ENCODE results near the gene ZC3H18. TPM values are rescaled to one million over a fixed set of nuclear protein-coding genes. Genes with fewer than 3 reads are reported as not detected.

The ZC3H18 gene
- total and polyA plus RNA-seq, 3 experiments from 2014 or later = 21.6 to 102 (median 91.4) TPM

DNA sequence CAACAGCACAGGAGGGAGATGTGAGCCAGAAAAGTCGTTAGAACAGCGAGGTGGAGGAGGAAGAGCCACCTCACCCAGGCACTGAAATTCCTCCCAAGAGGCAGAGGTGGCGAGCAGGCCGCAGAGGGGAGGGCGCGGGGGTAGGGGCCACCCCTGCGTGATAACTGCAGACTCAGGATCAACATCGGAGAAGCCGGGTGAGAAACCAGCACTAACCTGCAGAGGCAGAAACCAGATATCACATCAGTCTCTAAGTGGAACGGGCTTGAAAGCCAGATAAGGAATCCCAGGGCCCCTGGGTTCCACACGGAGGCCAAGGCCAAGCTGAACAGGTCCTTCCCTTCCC lies 39.4 kb upstream of the ZC3H18 start:
- Histone ChIP-seq H3K36me3 (ENCODE audit: insufficient read depth, low read length) (no peaks in the 10 kb centered on the region), H3K27ac (ENCODE audit: low read depth, low read length) (peak overlapping the region; percentile 24), H3K4me3 (ENCODE audit: low read length) (no peak overlapping the region), H3K27me3 (ENCODE audit: insufficient read depth, low read length, poor library complexity, severe bottlenecking) (no peaks in the 10 kb centered on the region), H3K9me3 (ENCODE audit: low read length) (no peaks in the 10 kb centered on the region), H3K4me1 (ENCODE audit: insufficient read depth, low read length) (peaks cover 8% of the 10 kb centered on the region)
- no peak for DNase-seq
- Mint-ChIP-seq H3K27me3 (peaks cover 0 to 4% of the 10 kb centered on the region in 2 donors), H3K4me1 (peaks cover 2 to 13% (median 3%) of the 10 kb centered on the region in 3 donors), H3K27ac (peak overlapping the region in 3 of 8 donors; percentile 27 to 73 (median 61)), H3K9me3 (peaks cover 0 to 4% (median 0%) of the 10 kb centered on the region in 5 donors), H3K36me3 (peaks cover 0 to 6% (median 0%) of the 10 kb centered on the region in 3 donors), H3K4me3 (peak overlapping the region in 1 of 7 donors; percentile 74)
- POLR2A ChIA-PET = no interaction called here
- CTCF ChIA-PET = no interaction called here

DNA sequence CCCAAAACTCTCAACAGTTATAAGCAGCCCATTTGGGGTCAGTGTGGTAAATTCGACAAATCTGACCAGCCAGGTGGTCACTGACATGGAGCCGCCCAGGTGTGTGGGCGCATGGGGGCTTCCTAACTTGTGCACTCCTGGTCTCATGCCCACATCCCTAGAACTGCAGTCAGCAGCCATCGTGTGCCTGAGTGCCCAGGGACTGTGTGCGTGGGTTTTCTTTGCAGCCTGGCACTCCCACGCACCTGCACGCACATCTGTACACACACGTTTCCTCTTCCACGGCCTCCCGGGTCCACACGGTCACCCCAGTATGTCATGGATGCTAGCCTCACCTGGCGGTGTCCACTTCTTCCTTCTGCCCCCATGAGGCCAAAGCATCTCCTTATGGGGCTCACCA lies 38.9 kb upstream of the ZC3H18 start:
- H3K36me3 ChIP-seq (ENCODE audit: insufficient read depth, low read length) = no peaks in the 10 kb centered on the region
- H3K27me3 ChIP-seq (ENCODE audit: insufficient read depth, low read length, poor library complexity, severe bottlenecking) = no peaks in the 10 kb centered on the region
- Mint-ChIP-seq H3K27ac (peak overlapping the region in 2 of 8 donors; percentile 27 to 61), H3K9me3 (peaks cover 0 to 5% (median 0%) of the 10 kb centered on the region in 5 donors), H3K4me1 (peaks cover 5 to 15% (median 6%) of the 10 kb centered on the region in 3 donors), H3K27me3 (peaks cover 0 to 4% of the 10 kb centered on the region in 2 donors), H3K4me3 (peak overlapping the region in 1 of 7 donors; percentile 17), H3K36me3 (peaks cover 0 to 6% (median 0%) of the 10 kb centered on the region in 3 donors)
- no peak for DNase-seq
- H3K4me3 ChIP-seq (ENCODE audit: low read length) = no peak overlapping the region
- POLR2A ChIA-PET = no interaction called here
- H3K4me1 ChIP-seq (ENCODE audit: insufficient read depth, low read length) = peaks cover 8% of the 10 kb centered on the region
- peak overlapping the region; percentile 24 for H3K27ac ChIP-seq (ENCODE audit: low read depth, low read length)
- no peaks in the 10 kb centered on the region for H3K9me3 ChIP-seq (ENCODE audit: low read length)
- CTCF ChIA-PET = no interaction called here

DNA sequence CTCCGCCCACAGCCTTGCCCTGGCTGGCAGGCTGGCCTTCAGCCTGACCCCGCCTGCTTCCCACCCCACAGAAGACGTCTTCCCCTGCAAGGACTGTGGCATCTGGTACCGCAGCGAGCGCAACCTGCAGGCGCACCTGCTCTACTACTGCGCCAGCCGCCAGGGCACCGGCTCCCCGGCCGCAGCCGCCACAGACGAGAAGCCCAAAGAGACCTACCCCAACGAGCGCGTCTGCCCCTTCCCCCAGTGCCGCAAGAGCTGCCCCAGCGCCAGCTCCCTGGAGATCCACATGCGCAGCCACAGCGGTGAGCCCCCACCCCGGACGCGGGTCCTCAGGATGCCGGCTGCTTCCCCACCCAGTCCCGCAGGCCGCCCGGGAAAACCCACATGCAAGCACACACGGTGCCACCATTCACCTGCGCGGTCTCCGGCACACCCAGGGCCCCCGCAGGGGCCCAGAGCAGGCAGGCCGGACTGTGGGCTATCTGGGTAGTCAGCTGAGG lies 38.2 kb upstream of the ZC3H18 start:
- peaks cover 0 to 6% (median 0%) of the 10 kb centered on the region in 5 donors for H3K9me3 Mint-ChIP-seq
- peaks cover 0 to 6% (median 0%) of the 10 kb centered on the region in 3 donors for H3K36me3 Mint-ChIP-seq
- H3K27me3 Mint-ChIP-seq = peaks cover 0 to 4% of the 10 kb centered on the region in 2 donors
- H3K4me1 Mint-ChIP-seq = peaks cover 5 to 15% (median 6%) of the 10 kb centered on the region in 3 donors
- no peaks in the 10 kb centered on the region for H3K36me3 ChIP-seq (ENCODE audit: insufficient read depth, low read length)
- H3K27me3 ChIP-seq (ENCODE audit: insufficient read depth, low read length, poor library complexity, severe bottlenecking) = no peaks in the 10 kb centered on the region
- no peaks in the 10 kb centered on the region for H3K9me3 ChIP-seq (ENCODE audit: low read length)
- H3K4me1 ChIP-seq (ENCODE audit: insufficient read depth, low read length) = peaks cover 8% of the 10 kb centered on the region
- no peak overlapping the region for H3K27ac ChIP-seq (ENCODE audit: low read depth, low read length)
- DNase-seq = no peak
- peak overlapping the region in 2 of 8 donors; percentile 10 to 70 for H3K27ac Mint-ChIP-seq
- H3K4me3 ChIP-seq (ENCODE audit: low read length) = no peak overlapping the region
- ChIA-PET POLR2A (no interaction called here), CTCF (interaction anchor here (1.8 kb wide), 1 partner anchor 38 kb away, joined by 4 read pairs; the partner anchor contains the start of gene ZC3H18)
- H3K4me3 Mint-ChIP-seq = peak overlapping the region in 4 of 7 donors; percentile 11 to 54 (median 26)

GRCh38 chr16:88532434-88533241 lies 37.6 kb upstream of the ZC3H18 start:
- Mint-ChIP-seq H3K27ac (peak overlapping the region in 1 of 8 donors; percentile 47), H3K9me3 (peaks cover 0 to 6% (median 0%) of the 10 kb centered on the region in 5 donors), H3K27me3 (peaks cover 0 to 4% of the 10 kb centered on the region in 2 donors), H3K36me3 (peaks cover 0 to 6% (median 0%) of the 10 kb centered on the region in 3 donors), H3K4me3 (peak overlapping the region in 2 of 7 donors; percentile 22 to 36), H3K4me1 (peaks cover 5 to 15% (median 6%) of the 10 kb centered on the region in 3 donors)
- H3K36me3 ChIP-seq (ENCODE audit: insufficient read depth, low read length) = no peaks in the 10 kb centered on the region
- no peak overlapping the region for H3K27ac ChIP-seq (ENCODE audit: low read depth, low read length)
- no peaks in the 10 kb centered on the region for H3K9me3 ChIP-seq (ENCODE audit: low read length)
- H3K27me3 ChIP-seq (ENCODE audit: insufficient read depth, low read length, poor library complexity, severe bottlenecking) = no peaks in the 10 kb centered on the region
- peaks cover 8% of the 10 kb centered on the region for H3K4me1 ChIP-seq (ENCODE audit: insufficient read depth, low read length)
- DNase-seq = no peak
- ChIA-PET POLR2A (no interaction called here), CTCF (interaction anchor here (1.0 to 1.8 kb wide), 2 partner anchors 30 to 38 kb away, joined by 4 to 5 read pairs; partner anchors contain the start of gene ZC3H18)
- no peak overlapping the region for H3K4me3 ChIP-seq (ENCODE audit: low read length)

DNA sequence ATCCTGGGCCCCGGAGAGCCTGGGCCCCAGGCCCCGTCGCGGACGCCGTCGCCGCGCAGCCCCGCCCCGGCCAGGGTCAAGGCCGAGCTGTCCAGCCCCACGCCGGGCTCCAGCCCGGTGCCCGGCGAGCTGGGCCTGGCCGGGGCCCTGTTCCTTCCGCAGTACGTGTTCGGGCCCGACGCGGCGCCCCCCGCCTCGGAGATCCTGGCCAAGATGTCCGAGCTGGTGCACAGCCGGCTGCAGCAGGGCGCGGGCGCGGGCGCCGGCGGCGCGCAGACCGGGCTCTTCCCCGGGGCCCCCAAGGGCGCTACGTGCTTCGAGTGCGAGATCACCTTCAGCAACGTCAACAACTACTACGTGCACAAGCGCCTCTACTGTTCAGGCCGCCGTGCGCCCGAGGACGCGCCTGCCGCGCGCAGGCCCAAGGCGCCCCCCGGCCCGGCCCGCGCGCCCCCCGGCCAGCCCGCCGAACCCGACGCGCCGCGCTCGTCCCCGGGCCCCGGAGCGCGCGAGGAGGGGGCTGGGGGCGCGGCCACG lies 36.8 kb upstream of the ZC3H18 start:
- Mint-ChIP-seq H3K4me3 (no peak overlapping the region), H3K27ac (no peak overlapping the region), H3K4me1 (peaks cover 5 to 15% (median 6%) of the 10 kb centered on the region in 3 donors), H3K9me3 (peaks cover 0 to 6% (median 0%) of the 10 kb centered on the region in 5 donors), H3K27me3 (peaks cover 0 to 4% of the 10 kb centered on the region in 2 donors), H3K36me3 (peaks cover 0 to 6% (median 0%) of the 10 kb centered on the region in 3 donors)
- H3K4me3 ChIP-seq (ENCODE audit: low read length) = no peak overlapping the region
- no peak overlapping the region for H3K27ac ChIP-seq (ENCODE audit: low read depth, low read length)
- DNase-seq = peak in 1 of 5 donors; percentile 51
- no peaks in the 10 kb centered on the region for H3K36me3 ChIP-seq (ENCODE audit: insufficient read depth, low read length)
- ChIA-PET POLR2A (no interaction called here), CTCF (interaction anchor here (1.0 to 1.8 kb wide), 2 partner anchors 29 to 37 kb away, joined by 4 to 5 read pairs; partner anchors contain the start of gene ZC3H18)
- no peaks in the 10 kb centered on the region for H3K27me3 ChIP-seq (ENCODE audit: insufficient read depth, low read length, poor library complexity, severe bottlenecking)
- H3K9me3 ChIP-seq (ENCODE audit: low read length) = no peaks in the 10 kb centered on the region
- H3K4me1 ChIP-seq (ENCODE audit: insufficient read depth, low read length) = peaks cover 8% of the 10 kb centered on the region

GRCh38 chr16:88533932-88534637 lies 36.1 kb upstream of the ZC3H18 start:
- H3K9me3 Mint-ChIP-seq = peaks cover 0 to 4% (median 0%) of the 10 kb centered on the region in 5 donors
- Histone ChIP-seq H3K4me1 (ENCODE audit: insufficient read depth, low read length) (peaks cover 8% of the 10 kb centered on the region), H3K36me3 (ENCODE audit: insufficient read depth, low read length) (no peaks in the 10 kb centered on the region), H3K9me3 (ENCODE audit: low read length) (no peaks in the 10 kb centered on the region), H3K27me3 (ENCODE audit: insufficient read depth, low read length, poor library complexity, severe bottlenecking) (no peaks in the 10 kb centered on the region), H3K4me3 (ENCODE audit: low read length) (no peak overlapping the region), H3K27ac (ENCODE audit: low read depth, low read length) (no peak overlapping the region)
- ChIA-PET CTCF (no interaction called here), POLR2A (interaction anchor here (0.6 kb wide), 1 partner anchor 54 kb away, joined by 3 read pairs; no protein-coding TSS in a partner anchor)
- H3K36me3 Mint-ChIP-seq = peaks cover 0 to 5% (median 0%) of the 10 kb centered on the region in 3 donors
- H3K4me1 Mint-ChIP-seq = peaks cover 5 to 15% (median 6%) of the 10 kb centered on the region in 3 donors
- peak; percentile 73 to 84 (median 76) for DNase-seq
- peak overlapping the region in 3 of 7 donors; percentile 41 to 66 (median 63) for H3K4me3 Mint-ChIP-seq
- H3K27ac Mint-ChIP-seq = peak overlapping the region in 1 of 8 donors; percentile 92
- peaks cover 0 to 4% of the 10 kb centered on the region in 2 donors for H3K27me3 Mint-ChIP-seq

GRCh38 chr16:88534638-88535190 lies 35.5 kb upstream of the ZC3H18 start:
- H3K27me3 Mint-ChIP-seq = peaks cover 0 to 1% of the 10 kb centered on the region in 2 donors
- Histone ChIP-seq H3K36me3 (ENCODE audit: insufficient read depth, low read length) (no peaks in the 10 kb centered on the region), H3K4me1 (ENCODE audit: insufficient read depth, low read length) (peaks cover 8% of the 10 kb centered on the region), H3K9me3 (ENCODE audit: low read length) (no peaks in the 10 kb centered on the region), H3K27ac (ENCODE audit: low read depth, low read length) (no peak overlapping the region), H3K27me3 (ENCODE audit: insufficient read depth, low read length, poor library complexity, severe bottlenecking) (peaks cover 4% of the 10 kb centered on the region), H3K4me3 (ENCODE audit: low read length) (no peak overlapping the region)
- peaks cover 0 to 4% (median 0%) of the 10 kb centered on the region in 5 donors for H3K9me3 Mint-ChIP-seq
- peaks cover 0 to 1% (median 0%) of the 10 kb centered on the region in 3 donors for H3K36me3 Mint-ChIP-seq
- CTCF ChIA-PET = no interaction called here
- peak overlapping the region; percentile 65 to 88 (median 74) for H3K4me3 Mint-ChIP-seq
- peak overlapping the region in 6 of 8 donors; percentile 33 to 92 (median 79) for H3K27ac Mint-ChIP-seq
- POLR2A ChIA-PET = no interaction called here
- DNase-seq = peak in 3 of 5 donors; percentile 23 to 55 (median 28)
- H3K4me1 Mint-ChIP-seq = peaks cover 5 to 15% (median 6%) of the 10 kb centered on the region in 3 donors
